GM12892 (cell line): Measurements from ENCODE around the gene WWP2.

Experiments used
- DNase-seq: peaks from one replicate; pipeline ENCODE4 v3.0.0; 2011; ENCODE audit not compliant: insufficient read length
- FAIRE-seq: peaks from 2 replicates; lab custom pipeline; 2011; peaks lifted over from hg19 to GRCh38; lab: Jason Lieb, UNC
- POLR2A ChIP-seq: IDR thresholded peaks from 2 replicates; pipeline ENCODE4 v1.6.1; 2011; ENCODE audit warnings: low read depth, low read length, control low read depth
- POLR2AphosphoS5 ChIP-seq: IDR thresholded peaks from 2 replicates; pipeline ENCODE4 v1.6.1; 2011; ENCODE audit warnings: low read depth, low read length, control low read depth
- TAF1 ChIP-seq: IDR thresholded peaks from 2 replicates; pipeline ENCODE4 v1.6.1; 2011; ENCODE audit warnings: low read depth, mild to moderate bottlenecking, control low read depth, low read length, borderline replicate concordance

Gene WWP2

DNA sequence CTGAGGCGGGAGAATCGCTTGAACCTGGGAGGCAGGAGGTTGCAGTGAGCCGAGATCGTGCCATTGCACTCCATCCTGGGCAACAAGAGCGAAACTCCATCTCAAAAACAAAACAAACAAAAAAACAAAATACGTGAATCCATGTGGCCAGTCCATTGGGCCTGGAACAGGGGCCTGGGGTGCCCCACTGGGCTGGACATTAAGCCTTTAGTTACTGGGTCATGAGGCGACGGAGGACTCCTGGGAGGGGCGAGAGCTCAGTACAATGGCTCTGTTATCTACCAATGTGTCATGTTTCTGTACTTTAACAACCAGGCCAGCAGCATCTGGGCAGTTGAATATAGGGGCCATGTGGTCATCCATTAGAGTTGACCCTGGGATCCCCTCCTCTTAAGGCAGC lies 170.1 kb downstream of the WWP2 start:
- no peak for FAIRE-seq

DNA sequence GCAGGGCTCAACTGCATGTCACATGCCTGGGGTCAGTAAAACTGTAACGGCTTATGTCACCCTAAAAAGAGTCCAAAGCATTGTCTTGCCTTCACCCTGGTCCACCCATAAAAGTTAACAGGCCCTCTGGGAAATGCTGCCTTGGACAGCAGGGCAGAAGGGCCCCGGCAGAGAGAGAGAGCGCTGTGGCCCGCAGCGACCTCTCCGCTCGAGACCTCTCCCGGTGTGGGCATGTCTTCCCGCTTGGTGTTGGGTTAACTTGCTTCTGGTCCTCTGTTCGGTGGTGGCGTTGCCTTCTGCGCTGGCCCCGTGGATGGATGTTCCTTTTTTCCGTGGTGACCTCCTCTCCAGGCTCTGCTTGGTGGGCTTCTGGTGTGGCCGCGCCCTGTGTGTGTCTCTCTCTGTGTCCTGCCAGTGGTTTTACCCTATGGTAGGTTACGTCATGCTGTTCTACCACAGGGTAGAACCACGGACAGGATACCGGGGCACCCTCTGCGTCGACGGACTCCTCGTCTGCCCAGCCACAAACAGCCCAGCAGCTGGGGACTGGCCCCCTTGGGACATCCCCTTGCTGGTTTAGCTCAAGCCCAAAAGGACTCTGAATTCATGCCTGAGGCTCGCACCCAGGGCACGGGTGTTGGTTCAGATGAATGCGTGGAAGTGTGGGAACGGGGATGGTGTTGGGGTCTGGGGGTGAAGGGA lies 170.7 kb downstream of the WWP2 start:
- no peak for DNase-seq
- no peak for FAIRE-seq
- TF ChIP-seq POLR2A (no peak), POLR2AphosphoS5 (no peak), TAF1 (no peak)

More for the DNA sequence above, 170.1 kb downstream of the WWP2 start:
- DNase-seq: no peak
- no peak for TF ChIP-seq TAF1
- TF ChIP-seq POLR2A: no peak
- TF ChIP-seq POLR2AphosphoS5: no peak

DNA sequence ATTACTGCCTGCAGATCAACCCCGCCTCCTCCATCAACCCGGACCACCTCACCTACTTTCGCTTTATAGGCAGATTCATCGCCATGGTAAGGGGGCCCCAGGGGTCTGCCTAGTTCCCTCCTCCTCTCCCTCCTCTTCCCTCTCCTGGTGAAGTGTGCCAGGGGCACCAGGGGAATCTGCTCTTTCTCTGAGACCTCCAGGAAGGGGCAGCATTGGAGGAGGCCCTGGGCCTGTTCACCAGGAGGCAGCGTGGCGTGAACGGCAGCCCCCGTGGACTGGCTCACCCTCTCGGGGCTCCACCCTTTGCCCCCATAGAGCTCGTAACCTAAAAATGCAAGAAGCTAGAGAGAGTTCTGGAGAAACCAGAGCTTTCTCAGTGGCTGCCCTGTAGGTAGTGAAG lies 171.9 kb downstream of the WWP2 start:
- DNase-seq: no peak
- no peak for FAIRE-seq
- TF ChIP-seq TAF1 (no peak), POLR2A (no peak), POLR2AphosphoS5 (no peak)

DNA sequence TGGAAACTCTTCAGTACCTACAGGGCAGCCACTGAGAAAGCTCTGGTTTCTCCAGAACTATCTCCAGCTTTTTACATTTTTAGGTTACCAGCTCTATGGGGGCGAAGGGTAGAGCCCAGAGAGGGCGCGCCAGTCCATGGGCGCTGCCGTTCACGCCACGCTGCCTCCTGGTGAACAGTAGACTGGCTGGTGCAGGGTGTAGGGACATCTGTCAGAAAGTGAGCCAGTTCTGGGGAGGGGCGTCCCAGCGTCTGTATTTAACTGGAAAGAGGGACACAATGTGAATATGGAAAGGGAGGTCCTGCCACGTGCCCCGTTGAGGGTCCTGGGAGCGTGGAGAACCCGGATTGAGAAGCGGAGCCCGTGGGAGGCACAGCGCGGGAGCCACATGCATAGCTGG lies 172.6 kb downstream of the WWP2 start:
- FAIRE-seq: no peak
- DNase-seq: no peak
- TF ChIP-seq POLR2AphosphoS5: no peak
- no peak for TF ChIP-seq POLR2A
- no peak for TF ChIP-seq TAF1

DNA sequence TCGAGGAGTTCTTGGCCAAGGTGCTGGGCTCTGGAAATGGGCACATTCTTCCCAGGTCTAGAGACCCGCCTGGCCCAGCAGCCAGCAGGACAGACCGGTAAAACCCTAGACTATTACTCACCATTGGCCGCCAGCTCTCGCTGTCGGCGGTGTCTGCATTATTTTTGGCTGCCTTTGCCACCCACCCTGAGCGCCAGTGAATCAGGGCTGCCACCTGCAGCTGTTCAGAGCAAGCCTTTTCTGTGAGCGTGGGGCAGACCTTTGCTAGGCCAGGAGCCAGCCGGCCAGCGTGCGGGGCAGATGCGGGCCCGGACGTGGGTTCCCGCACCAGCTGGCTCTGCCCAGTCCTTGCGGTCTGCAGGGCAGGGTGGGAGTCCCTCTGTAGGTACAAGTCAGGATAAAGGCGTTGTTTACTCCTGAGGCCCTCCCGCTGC lies 173.2 kb downstream of the WWP2 start:
- FAIRE-seq (no peak), DNase-seq (no peak)
- TF ChIP-seq POLR2A (no peak), TAF1 (no peak), POLR2AphosphoS5 (no peak)

DNA sequence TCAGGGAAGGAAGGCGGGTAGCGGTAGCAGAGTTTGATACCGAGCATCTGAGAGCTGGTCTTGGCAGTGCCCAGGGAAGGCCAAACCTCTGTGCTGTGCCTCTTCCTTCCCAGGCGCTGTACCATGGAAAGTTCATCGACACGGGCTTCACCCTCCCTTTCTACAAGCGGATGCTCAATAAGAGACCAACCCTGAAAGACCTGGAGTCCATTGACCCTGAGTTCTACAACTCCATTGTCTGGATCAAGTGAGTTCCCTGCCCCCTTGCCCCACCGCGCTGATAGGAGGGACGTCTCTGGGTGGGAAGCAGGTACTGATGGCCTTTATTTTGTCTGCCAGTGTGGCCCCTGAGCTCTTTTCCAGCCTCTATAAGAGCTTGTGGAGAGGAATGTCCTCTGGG lies 173.6 kb downstream of the WWP2 start:
- TF ChIP-seq TAF1: no peak
- no peak for FAIRE-seq
- DNase-seq: no peak

DNA sequence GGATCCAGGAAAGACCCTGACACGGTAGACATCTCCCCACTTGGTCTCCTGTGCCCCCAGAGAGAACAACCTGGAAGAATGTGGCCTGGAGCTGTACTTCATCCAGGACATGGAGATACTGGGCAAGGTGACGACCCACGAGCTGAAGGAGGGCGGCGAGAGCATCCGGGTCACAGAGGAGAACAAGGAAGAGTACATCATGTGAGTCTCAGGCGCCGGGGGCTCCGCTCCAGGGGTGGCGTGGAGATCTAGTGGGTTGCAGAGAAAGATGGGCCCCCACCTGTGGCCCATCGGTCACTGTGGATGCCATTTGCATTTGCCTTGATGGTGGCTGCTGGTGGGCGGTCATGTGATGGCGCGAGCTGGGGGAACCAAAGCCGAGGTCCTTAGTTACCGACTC lies 174.1 kb downstream of the WWP2 start:
- FAIRE-seq (no peak), DNase-seq (no peak)
- TF ChIP-seq POLR2A (no peak), TAF1 (no peak), POLR2AphosphoS5 (no peak)

DNA sequence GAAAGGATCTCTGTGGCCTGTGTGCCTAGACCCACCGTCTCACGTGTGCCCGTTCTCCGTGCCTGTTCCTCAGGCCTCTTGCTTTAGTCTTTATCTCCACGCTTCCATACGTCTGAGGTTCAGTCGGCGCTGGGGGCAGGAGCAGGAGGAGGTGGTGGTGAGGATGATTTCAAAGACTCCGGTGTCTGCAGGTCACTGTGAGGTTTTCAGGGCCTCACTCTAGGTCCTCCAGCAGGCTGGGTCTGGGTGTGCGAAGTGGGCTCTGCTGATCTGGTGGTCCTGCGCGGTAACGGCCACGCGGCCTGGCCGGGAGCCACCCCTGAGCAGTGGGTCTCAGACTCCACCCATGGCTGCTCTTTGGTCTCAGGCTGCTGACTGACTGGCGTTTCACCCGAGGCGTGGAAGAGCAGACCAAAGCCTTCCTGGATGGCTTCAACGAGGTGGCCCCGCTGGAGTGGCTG lies 174.6 kb downstream of the WWP2 start:
- DNase-seq (no peak), FAIRE-seq (no peak)
- TF ChIP-seq POLR2AphosphoS5 (no peak), TAF1 (no peak), POLR2A (no peak)

DNA sequence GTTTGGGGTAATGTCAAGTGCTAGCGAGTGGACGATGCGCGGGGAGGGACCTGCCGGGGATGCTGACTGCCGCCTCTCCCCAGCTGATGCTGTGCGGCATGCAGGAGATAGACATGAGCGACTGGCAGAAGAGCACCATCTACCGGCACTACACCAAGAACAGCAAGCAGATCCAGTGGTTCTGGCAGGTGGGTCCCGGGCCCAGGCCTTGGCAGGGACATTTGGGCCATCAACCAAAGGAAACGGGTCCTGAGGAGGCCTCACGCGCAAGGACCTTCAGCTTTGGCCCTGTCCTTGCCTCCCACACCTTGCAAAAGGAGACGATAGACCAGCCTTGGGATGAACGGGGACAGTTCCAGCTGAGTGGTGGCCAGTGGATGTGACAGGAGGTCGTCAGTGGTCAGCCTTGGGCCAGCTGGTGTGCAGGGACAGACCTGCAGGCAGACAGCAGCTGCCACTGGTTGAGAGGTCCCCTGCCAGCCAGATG lies 175.4 kb downstream of the WWP2 start:
- FAIRE-seq: no peak
- DNase-seq: no peak
- no peak for TF ChIP-seq POLR2A
- no peak for TF ChIP-seq TAF1
- no peak for TF ChIP-seq POLR2AphosphoS5

DNA sequence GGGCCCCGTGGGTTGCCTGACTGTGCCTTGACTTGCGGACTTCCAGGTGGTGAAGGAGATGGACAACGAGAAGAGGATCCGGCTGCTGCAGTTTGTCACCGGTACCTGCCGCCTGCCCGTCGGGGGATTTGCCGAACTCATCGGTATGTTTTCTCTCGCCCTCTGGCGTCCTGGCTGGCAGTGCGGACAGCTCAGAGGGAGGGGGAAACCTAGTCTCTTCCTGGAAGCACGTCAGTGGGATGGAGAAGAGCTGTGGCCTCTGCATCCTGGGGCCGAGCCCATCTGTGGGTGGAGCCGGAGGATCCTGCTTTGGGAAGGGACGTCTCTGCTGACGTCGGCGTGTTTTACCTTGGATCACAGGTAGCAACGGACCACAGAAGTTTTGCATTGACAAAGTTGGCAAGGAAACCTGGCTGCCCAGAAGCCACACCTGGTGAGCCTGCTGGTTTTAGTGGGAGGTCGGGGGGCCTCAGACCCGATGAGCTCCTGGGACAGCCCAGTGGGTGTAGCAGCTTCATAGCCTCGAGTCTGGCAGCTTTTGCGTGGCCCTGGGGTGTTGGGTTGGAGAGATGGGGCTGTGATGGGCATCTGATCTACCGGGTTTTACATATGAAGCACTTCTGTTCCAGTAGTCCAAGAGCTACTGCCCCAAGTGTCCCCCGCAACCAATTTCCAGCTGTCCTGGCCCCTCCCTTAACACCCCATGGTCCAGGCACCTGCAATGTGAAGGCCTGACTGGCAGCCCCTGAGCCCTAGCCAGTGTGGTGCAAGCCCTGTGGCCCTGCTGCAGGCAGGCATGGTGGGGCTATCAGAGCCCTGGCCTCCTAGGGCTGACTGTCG lies 177.1 kb downstream of the WWP2 start:
- FAIRE-seq (no peak), DNase-seq (no peak)
- no peak for TF ChIP-seq POLR2AphosphoS5
- TF ChIP-seq TAF1: no peak

DNA sequence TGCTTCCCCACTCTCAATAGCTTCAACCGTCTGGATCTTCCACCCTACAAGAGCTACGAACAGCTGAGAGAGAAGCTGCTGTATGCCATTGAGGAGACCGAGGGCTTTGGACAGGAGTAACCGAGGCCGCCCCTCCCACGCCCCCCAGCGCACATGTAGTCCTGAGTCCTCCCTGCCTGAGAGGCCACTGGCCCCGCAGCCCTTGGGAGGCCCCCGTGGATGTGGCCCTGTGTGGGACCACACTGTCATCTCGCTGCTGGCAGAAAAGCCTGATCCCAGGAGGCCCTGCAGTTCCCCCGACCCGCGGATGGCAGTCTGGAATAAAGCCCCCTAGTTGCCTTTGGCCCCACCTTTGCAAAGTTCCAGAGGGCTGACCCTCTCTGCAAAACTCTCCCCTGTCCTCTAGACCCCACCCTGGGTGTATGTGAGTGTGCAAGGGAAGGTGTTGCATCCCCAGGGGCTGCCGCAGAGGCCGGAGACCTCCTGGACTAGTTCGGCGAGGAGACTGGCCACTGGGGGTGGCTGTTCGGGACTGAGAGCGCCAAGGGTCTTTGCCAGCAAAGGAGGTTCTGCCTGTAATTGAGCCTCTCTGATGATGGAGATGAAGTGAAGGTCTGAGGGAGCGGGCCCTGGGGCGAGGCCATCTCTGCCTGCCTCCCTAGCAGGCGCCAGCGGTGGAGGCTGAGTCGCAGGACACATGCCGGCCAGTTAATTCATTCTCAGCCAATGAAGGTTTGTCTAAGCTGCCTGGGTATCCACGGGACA lies 177.9 kb downstream of the WWP2 start:
- DNase-seq (no peak), FAIRE-seq (no peak)
- TF ChIP-seq POLR2A: no peak
- TF ChIP-seq TAF1: no peak
- TF ChIP-seq POLR2AphosphoS5: no peak
